GM21529 (cell line): Measurements from ENCODE around the gene MLYCD.
A peak's percentile ranks its signal among the peaks of the same experiment; 100 is the strongest.

ENCODE experiments used
- ATAC-seq: cut with Tn5 transposase; IDR thresholded peaks from one replicate; pipeline ENCODE4 v1.9.1; 2021; ENCODE audit not compliant: unreplicated experiment

MLYCD gene

DNA sequence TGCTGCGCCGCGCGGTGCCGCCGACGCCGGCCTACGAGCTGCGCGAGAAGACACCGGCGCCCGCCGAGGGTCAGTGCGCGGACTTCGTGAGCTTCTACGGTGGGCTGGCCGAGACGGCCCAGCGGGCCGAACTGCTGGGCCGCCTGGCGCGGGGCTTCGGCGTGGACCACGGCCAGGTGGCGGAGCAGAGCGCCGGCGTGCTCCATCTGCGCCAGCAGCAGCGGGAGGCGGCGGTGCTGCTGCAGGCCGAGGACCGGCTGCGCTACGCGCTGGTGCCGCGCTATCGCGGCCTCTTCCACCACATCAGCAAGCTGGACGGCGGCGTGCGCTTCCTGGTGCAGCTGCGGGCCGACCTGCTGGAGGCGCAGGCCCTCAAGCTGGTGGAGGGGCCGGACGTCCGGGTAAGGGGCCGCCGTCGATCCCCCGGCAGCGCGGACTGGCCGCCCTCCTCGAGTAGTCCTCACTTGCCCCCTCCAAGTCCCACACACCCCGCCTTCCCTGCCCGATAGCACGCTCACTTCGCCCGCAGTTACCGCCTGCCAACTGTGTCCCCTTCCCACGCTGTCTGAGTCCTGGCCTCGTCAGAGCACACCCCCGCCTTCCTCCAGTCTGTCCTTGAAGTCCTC lies 470 bp downstream of the MLYCD start:
- ATAC-seq: peak; percentile 67

DNA sequence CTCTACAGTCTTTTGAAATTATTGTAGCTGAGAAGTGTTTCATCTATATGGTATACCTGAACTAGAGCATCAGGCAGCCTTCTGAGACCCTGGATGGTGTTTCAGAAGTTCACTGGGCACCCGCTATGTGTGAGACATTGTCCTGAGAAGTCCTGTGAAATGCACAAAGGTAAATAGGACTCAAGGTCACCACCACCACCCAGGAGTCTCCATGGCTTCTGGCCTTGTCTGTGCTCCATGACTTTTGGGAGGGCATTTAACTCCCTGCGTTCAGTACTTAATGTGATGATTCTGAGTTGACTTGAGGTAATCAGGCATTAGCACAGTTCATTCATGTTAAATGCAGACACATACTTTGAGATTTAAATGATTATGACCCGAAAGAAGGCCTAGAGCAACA lies 1.1 kb downstream of the MLYCD start:
- no peak for ATAC-seq

DNA sequence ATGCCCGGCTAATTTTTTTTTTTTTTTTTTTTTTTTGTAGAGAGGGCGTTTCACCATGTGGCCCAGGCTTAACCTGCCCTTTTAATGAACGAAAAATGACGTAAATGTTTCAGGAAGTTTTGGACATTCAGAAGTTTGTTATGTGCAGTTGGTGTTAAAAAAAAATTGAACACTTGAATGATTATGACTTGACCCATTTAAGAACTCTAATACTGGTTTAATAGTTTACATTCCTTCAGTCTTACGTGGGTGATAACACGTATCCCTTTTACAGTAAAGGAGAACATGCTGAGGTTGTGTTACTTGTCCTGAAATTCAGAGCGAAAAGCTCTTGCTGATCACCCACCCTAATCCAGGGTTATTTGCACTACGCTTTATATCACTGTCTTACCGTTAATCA lies 1.7 kb downstream of the MLYCD start:
- ATAC-seq: no peak

DNA sequence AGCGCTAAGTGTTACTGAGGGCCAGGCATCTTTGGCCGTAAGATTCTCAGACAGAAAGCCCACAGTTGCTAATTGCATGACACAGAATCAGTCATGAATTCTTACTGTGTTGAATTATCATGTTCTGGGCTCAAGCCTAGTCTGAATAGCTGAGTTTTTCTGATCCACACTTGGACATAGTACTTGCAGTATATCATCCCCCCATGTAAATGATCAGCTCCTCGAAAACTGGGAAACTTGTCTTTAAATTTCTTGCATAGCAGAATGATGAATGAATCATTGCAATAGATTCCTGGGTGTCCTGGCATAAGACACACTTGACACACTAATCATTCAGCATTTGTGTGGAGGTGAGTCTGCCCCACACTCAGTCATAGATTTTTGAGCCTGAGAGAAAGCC lies 2.2 kb downstream of the MLYCD start:
- ATAC-seq: no peak

DNA sequence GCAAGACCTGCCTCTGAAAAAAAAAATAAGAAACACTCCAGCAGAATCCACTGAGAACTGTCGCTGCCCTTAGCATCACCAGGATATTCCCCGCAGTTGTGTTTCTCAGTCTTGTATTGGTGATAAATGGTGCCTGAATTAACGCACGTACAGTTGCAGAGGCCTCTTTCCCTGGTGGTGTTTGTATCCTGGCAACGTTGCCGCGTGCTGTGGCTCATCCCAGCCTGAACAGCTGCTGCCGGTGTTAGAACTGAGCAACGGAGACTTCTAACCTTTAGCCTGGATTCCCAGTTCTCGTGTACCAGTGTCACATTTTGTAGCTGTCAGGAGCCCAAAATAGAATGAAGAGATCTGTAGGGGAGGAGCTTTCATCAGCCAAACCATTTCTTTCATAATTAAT lies 4.8 kb downstream of the MLYCD start:
- ATAC-seq: no peak

DNA sequence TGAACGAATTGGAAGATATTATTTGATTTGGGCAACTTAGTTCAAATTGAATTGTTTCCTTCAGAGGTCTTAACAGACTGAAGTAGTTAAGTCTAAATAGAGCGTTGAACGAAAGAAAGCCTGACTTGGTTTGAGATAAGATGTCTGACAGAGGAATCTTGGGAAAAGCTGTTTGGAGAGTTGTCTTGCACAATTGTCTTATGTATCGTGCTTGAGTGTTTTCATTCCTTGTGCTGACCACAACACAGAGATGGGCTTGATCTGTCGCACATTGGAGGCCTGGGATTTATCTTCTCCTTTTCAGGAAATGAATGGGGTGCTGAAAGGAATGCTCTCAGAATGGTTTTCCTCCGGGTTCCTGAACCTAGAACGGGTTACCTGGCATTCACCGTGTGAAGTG lies 7.8 kb downstream of the MLYCD start:
- no peak for ATAC-seq

DNA sequence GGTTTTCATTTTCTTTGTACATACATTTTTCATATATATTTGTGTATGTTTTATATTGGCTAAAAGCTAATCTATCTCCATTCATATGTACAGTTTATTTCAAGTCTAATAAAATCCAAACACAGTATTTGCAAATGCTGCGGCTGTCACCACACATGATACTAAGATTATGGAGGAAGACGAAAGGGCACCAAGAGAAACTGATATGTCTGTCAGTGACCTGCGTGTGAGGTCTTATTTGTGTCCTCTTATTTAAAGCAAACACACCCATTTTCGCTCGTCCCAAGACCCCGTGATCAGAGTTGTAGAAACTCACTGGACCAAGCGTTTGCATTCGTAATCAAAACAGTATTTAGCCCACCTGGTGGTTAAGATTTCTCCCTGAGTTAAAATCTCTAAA lies 8.2 kb downstream of the MLYCD start:
- ATAC-seq: no peak

DNA sequence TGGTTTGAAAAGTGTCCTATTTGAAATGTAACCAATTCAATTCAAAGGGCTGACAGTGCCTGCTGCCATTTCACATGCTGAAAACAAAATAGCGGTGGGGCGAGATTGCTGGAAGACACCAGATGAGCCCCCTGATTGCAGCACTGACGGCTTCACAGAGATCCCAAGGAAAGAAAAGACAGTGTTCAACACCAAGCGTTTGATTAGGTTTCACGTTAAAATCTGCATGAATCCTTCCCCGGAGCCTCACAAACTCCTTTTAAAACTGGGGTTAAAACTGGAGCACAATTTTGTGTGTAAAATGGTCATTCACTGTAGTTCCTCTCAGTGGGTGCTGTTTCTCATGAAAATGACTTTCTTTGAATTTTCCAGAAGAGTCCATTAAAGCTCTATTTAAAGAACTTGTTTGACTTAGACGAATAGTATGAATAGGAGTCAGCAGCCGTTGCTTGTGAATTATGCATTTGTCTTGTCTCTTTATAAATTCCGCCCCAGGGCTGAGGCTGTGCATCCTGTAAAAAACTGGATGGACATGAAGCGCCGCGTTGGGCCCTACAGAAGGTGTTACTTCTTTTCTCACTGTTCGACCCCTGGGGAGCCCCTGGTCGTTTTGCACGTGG lies 8.8 kb downstream of the MLYCD start:
- ATAC-seq: no peak

DNA sequence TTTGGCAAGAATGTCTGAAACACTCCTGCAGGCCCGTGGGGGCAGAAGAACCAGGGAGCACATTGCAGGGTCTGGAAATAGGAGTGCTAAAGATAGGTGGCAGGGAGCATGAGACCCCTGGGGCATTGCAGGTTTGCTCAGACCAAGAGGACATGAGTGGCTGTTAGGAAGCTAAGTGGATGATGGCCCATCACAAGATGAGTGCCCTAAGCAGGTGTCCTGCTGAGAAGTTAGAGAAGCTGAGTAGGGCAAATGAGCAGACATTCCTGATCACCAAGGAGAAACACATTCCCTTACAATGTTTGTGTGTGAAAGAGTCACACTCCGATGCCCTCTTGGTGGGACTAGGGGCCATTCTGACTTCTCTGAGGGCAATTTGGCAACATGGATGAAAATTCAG lies 9.9 kb downstream of the MLYCD start:
- ATAC-seq: no peak

DNA sequence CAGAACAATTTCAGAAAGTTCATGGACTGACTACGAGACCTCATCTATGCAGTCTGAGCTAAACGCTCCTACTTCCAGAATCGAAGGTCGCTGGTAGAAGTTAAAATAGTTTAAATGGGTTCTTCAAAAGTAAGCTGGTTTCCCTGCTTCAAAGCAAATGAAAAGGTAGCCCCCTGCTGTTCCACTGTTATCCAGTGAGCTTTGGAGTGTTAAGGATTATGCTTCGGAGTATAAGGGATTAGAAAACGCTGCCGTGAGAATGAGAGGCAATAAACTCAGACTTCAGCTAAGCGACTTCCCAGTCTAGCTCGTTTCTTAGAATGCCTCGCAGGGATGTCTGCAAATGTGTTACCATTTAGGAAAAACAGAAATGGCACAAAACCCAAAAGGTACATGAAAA lies 12.4 kb downstream of the MLYCD start:
- ATAC-seq: no peak

DNA sequence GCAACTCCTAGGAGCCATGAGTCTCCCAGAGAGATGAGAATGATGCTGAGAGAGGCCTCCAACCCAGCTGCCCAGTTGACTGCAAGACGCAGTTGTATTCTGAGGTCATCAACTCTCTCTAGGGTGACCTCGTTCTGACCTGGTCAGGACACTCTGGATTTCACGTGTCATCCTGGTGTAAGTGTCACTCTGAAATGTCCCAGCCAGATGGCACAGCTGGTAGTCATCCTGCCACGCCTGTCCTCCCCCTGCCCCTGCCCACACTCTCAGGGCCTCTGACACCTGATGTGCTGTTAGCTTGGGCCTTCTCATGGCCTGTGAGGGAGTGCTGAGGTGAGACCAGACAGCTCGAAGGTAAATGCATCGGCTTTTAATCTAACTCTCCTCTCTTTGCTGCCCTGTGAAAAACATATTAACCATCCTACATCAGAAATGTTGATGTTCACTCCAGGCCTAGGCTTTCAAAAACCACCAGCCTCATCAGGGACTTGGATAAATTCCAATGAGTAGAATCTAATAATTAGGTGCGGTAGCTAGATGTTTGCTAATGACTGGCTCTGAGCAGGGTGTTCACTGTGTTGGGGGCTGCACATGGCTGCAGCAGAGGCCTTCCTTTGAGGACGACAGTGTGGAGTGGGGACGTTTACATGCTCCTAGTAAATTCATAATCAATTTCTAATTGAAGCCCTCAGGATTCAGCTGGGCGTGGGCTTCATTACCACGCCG lies 13.8 kb downstream of the MLYCD start:
- no peak for ATAC-seq

DNA sequence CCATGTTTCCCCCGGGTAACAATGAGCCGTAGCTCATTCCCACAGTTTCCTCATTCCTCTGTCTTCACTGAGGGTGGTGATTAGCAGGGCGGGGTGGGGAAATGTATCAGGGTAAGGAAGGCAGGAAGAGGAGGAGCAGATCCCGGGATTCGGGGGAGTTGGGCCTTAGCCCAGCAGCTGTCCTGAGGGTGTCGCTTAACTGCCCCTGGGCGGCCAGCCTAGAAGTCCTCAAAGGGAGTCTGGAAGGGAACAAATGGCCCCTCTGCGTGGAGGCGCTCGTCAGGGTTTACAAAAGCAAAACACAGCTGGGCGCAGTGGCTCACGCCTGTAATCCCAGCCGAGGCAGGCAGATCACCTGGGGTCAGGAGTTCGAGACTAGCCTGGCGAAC lies 14.3 kb downstream of the MLYCD start:
- no peak for ATAC-seq

DNA sequence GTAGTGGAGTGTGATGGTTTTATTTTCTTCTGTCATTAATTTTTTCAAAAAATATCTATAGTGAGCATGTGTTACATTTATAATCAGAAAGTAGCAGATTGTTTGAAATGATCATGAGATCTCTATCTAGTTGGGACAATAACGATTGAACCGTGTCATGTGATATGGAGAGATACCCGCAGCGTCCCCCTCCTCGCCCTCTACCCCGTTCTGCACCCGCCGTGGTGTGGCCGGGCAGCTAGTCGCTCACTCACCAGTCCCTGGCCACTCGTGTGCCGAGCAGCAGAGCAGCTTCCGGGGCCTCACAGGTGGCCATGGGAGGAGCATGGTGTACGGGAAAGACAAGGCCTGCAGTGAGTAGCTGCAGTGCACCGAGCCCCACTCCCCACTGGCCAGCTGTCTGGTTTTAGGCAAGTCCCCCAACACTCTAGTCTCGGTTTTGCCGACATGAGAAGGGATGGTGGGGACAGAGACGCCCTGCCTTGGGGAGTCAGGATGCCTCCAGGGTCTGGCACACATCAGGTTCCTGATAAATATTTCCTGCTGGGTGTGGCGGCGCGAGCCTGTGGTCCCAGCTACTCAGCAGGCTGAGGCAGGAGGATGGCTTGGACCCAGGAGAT lies 15.3 kb downstream of the MLYCD start:
- ATAC-seq: no peak

DNA sequence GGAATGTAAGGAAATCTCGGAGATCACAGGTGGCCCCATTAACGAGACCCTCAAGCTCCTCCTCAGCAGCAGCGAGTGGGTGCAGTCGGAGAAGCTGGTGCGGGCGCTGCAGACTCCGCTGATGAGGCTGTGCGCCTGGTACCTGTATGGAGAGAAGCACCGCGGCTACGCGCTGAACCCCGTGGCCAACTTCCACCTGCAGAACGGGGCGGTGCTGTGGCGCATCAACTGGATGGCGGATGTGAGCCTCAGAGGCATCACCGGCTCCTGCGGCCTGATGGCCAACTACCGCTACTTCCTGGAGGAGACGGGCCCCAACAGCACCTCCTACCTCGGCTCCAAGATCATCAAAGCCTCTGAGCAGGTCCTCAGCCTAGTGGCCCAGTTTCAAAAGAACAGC lies 16.2 kb downstream of the MLYCD start:
- ATAC-seq: no peak

DNA sequence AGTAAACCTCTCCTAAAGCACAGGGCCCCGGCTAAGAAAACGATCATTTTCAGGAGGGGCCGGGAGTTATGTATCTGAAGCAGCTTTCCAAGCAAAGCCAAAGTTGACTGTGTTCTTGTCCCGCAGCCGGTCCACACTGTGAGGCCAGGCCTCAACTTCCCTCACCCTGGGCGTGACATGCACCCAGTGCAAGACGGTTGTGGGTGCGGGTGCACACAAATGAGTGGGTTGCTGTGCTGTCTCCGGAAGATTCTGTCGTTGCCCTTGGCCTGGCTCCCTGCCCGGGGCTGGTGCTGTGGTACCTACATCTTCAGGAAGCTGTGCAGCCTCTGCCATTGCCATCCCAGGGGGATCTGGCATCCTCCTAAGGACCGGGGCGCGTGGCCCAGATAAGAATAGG lies 16.6 kb downstream of the MLYCD start:
- no peak for ATAC-seq

DNA sequence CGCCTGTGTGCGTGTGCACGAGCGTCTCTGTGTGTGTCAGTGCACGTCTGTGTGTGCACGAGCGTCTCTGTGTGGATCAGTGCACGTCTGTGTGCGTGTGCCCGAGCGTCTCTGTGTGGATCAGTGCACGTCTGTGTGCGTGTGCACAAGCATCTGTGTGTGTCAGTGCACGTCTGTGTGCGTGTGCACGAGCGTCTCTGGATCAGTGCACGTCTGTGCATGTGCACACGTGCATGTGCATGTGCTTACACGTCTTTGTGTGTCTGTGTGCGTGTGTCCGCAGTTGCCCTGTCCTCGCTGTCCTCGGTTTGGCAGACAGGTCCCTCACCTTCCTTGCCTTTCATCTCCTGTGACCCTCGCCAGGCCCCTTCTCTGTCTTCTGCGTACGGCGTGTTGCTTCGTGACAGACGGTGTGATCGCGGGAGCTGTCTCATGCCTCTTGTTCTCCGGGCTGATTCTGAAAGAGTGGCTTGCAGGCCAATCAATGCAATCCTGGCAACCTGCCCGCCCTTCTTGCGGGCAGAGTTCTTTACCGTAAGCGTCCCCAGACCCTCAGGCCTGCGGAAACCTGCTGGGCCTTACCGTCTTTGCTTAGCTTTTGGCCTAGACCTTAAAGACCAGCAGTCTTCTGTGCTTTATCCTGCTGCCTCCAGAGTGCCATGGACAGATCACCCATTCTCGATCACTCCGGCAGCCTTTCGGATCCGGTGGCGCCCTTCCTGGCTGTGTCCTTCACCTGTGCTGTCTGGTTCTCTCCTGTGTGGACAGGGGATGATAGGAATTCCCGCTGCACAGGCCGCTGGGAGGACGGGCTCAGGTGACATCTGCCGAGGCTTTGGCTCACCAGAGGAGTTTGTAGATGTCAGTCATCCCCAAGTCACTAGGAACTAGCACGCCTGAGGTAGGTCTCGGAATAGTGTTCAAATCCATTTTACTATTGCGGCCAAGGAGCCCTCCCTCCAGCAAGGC lies 18.5 kb downstream of the MLYCD start:
- no peak for ATAC-seq

DNA sequence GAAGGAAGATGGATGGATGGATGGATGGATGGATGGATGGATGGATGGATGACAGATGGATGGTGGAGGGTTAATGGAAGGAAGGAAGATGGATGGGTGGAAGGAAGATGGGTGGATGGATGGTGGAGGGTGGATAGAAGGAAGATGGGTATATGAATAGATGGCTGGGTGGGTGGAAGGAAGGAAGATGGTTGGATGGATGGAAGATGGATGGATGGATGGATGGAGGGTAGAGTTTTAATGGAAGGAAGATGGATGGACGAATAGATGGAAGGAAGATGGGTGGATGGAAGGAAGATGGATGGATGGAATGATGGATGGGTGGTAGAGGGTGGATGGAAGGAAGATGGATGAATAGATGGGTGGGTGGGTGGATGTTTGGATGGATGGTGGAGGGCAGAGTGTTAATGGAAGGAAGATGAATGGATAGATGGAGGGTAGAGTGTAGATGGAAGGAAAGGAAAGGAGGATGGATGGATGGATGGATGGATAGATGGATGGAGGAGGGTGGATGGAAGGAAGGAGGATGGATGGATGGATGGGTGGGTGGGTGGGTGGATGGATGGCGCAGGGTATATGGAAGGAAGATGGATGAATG lies 22.1 kb downstream of the MLYCD start:
- no peak for ATAC-seq

DNA sequence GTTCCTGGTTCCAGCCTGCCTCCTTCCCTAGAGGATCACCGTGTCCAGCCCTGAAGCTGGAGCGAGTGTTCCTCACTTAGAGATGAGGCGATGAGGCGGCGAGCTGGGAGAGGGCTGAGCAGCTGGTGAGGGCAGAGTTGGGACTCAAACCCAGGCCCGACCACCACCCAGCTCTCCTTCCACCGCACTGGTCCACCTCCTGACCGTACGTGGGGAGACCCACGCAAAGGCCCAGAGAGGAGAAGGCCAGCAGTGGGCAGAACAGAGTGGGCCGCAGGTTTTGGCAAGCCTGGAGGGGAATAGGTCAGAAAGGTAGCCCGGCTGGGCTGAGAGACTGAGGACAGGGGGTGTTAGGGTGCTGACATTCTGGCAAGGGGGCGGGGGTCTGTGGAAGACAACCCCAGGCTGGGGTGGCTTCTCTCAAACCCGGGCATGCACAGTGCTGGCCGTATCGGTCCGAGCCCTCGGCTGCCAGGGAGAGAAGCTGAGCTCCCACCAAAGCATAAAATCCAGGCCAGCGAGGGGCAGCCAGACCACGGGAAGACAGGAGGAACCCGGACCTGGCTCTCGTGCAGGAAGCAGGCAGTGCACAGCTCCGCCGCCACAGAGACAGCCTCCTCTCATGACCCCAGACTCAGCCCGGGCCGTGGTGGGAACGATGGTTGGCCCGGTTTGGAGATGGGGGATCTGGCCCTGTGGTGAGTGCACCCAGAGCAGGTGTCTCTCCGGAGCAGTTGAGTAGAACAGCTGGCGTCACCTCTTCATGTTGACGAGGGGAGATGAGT lies 24.9 kb downstream of the MLYCD start:
- ATAC-seq: no peak

DNA sequence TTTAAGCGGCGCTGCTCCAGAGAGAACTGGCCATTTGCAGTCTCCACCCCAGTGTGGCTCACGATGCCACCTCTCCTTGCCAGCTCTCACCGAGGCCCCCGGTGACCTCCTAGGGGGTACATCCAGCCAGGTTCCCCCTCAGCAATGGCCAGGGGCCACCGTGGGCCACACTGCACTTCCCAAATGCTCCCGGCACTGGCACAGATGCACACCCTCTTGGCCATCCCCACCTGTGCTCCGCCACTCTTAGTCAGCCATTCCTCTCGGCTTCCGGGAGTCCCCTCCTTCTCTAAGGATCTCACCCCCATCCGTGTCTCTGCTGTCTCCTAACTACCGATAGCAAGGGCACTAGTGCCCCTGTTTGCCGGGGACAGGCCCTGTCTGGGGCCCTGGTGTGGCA lies 25.8 kb downstream of the MLYCD start:
- no peak for ATAC-seq
